HEK293 (cell line): ENCODE measurements around the gene DLGAP3.

Source experiments
- CTCF ChIA-PET: fragments of 350-600 bp; formaldehyde crosslinking; extraction: SDS; loops from one replicate; lab custom pipeline; 2021; ENCODE audit warnings: antibody characterized with exemption; lab: Yijun Ruan, JAX
- POLR2A ChIA-PET: fragments of 300-600 bp; formaldehyde crosslinking; extraction: SDS; loops from one replicate; lab custom pipeline; 2020; ENCODE audit warnings: antibody characterized with exemption, inconsistent platforms; lab: Yijun Ruan, JAX
- H3K27ac ChIP-seq: fragments of 200-500 bp; sonication (Bioruptor generic); 2 replicates; pipeline ENCODE4 v1.5.1; 2014; ENCODE audit warnings: low read depth, low read length, control low read depth, inconsistent platforms; ENCODE audit errors: extremely low read depth
- H3K36me3 ChIP-seq, 2 experiments: fragments of 200-500 bp in 1 of 2; sonication (Bioruptor generic) in 1 of 2; 1 replicate in 1 of 2; 2 replicates in 1 of 2; pipeline ENCODE4 v1.5.1; 2014 to 2017; ENCODE audit warnings: inconsistent platforms in 2 of 2, low read length in 2 of 2; ENCODE audit not compliant: control insufficient read depth in 2 of 2, insufficient read depth in 1 of 2
- H3K4me1 ChIP-seq: fragments of 200-500 bp; sonication (Bioruptor generic); 2 replicates; pipeline ENCODE4 v1.5.1; 2014; ENCODE audit warnings: mild to moderate bottlenecking, low read length, inconsistent platforms; ENCODE audit not compliant: control insufficient read depth, insufficient read depth
- H3K4me3 ChIP-seq: 2 replicates; pipeline ENCODE4 v1.5.1; 2011; ENCODE audit warnings: low read depth, mild to moderate bottlenecking, control low read depth, low read length, moderate library complexity
- H3K9me3 ChIP-seq: fragments of 200-500 bp; sonication (Bioruptor generic); 2 replicates; pipeline ENCODE4 v1.5.1; 2014; ENCODE audit warnings: low read depth, low read length, inconsistent platforms; ENCODE audit not compliant: control insufficient read depth, insufficient read depth
- HOXD13 ChIP-seq: sonication (generic); formaldehyde crosslinking; IDR thresholded peaks from 2 replicates; pipeline ENCODE4 v1.8.0; 2022; ENCODE audit warnings: missing genetic modification reagents, borderline replicate concordance
- KLF1 ChIP-seq: fragments of 450-650 bp; formaldehyde crosslinking; IDR thresholded peaks from 2 replicates; pipeline ENCODE4 v1.5.1; 2016; ENCODE audit warnings: missing biosample characterization, missing genetic modification characterization
- PRDM1 ChIP-seq: fragments of 450-650 bp; formaldehyde crosslinking; IDR thresholded peaks from 2 replicates; pipeline ENCODE4; 2016; ENCODE audit warnings: missing biosample characterization, missing genetic modification characterization
- PRDM6 ChIP-seq: fragments of 450-650 bp; formaldehyde crosslinking; IDR thresholded peaks from 2 replicates; pipeline ENCODE4 v1.5.1; 2017; ENCODE audit warnings: missing biosample characterization, missing genetic modification characterization
- REPIN1 ChIP-seq: fragments of 450-650 bp; formaldehyde crosslinking; IDR thresholded peaks from 2 replicates; pipeline ENCODE4 v1.5.1; 2017; ENCODE audit warnings: missing biosample characterization, missing genetic modification characterization, low read depth
- TCF7L2 ChIP-seq: IDR thresholded peaks from 2 replicates; pipeline ENCODE4 v1.6.1; 2011; ENCODE audit warnings: low read depth, mild to moderate bottlenecking, inconsistent platforms, low read length, moderate library complexity, borderline replicate concordance
- ZBTB48 ChIP-seq: fragments of 450-650 bp; formaldehyde crosslinking; IDR thresholded peaks from 2 replicates; pipeline ENCODE4 v1.5.1; 2016; ENCODE audit warnings: missing biosample characterization, missing genetic modification characterization
- ZEB2 ChIP-seq: fragments of 450-650 bp; formaldehyde crosslinking; IDR thresholded peaks from 2 replicates; pipeline ENCODE4 v1.5.1; 2016; ENCODE audit warnings: missing biosample characterization, missing genetic modification characterization
- ZFP37 ChIP-seq: fragments of 450-650 bp; formaldehyde crosslinking; IDR thresholded peaks from 2 replicates; pipeline ENCODE4 v1.5.1; 2016; ENCODE audit warnings: missing biosample characterization, missing genetic modification characterization
- ZIC2 ChIP-seq: fragments of 450-650 bp; formaldehyde crosslinking; IDR thresholded peaks from 2 replicates; pipeline ENCODE4 v1.5.1; 2016; ENCODE audit warnings: missing biosample characterization, missing genetic modification characterization
- ZNF114 ChIP-seq: fragments of 450-650 bp; formaldehyde crosslinking; IDR thresholded peaks from 2 replicates; pipeline ENCODE4 v1.5.0; 2017; ENCODE audit warnings: missing biosample characterization, missing genetic modification characterization
- ZNF146 ChIP-seq: fragments of 450-650 bp; formaldehyde crosslinking; IDR thresholded peaks from 2 replicates; pipeline ENCODE4 v1.5.1; 2016; ENCODE audit warnings: missing biosample characterization, missing genetic modification characterization
- ZNF175 ChIP-seq: fragments of 450-650 bp; formaldehyde crosslinking; IDR thresholded peaks from 2 replicates; pipeline ENCODE4 v1.5.1; 2016; ENCODE audit warnings: missing biosample characterization, missing genetic modification characterization
- ZNF184 ChIP-seq: fragments of 450-650 bp; IDR thresholded peaks from 2 replicates; pipeline ENCODE4 v1.5.1; 2018; ENCODE audit warnings: missing biosample characterization, mild to moderate bottlenecking, missing genetic modification characterization
- ZNF335 ChIP-seq: fragments of 450-650 bp; formaldehyde crosslinking; conservative IDR thresholded peaks from 2 replicates; pipeline ENCODE4 v1.5.1; 2016; ENCODE audit warnings: missing biosample characterization, missing genetic modification characterization
- ZNF341 ChIP-seq: fragments of 450-650 bp; formaldehyde crosslinking; IDR thresholded peaks from 2 replicates; pipeline ENCODE4; 2016; ENCODE audit warnings: low read depth, missing biosample characterization, missing genetic modification characterization
- ZNF391 ChIP-seq: fragments of 450-650 bp; formaldehyde crosslinking; IDR thresholded peaks from 2 replicates; pipeline ENCODE4 v1.5.1; 2016; ENCODE audit warnings: low read depth, missing biosample characterization, missing genetic modification characterization, borderline replicate concordance
- ZNF394 ChIP-seq: fragments of 450-650 bp; formaldehyde crosslinking; IDR thresholded peaks from 2 replicates; pipeline ENCODE4 v1.5.1; 2016; ENCODE audit warnings: missing biosample characterization, missing genetic modification characterization, mild to moderate bottlenecking, moderate library complexity, borderline replicate concordance
- ZNF433 ChIP-seq: fragments of 450-650 bp; formaldehyde crosslinking; IDR thresholded peaks from 2 replicates; pipeline ENCODE4 v1.5.1; 2016; ENCODE audit warnings: missing biosample characterization, missing genetic modification characterization, low read depth
- ZNF561 ChIP-seq: fragments of 450-650 bp; IDR thresholded peaks from 2 replicates; pipeline ENCODE4 v1.5.1; 2018; ENCODE audit warnings: missing biosample characterization, missing genetic modification characterization, borderline replicate concordance
- ZNF704 ChIP-seq: fragments of 450-650 bp; formaldehyde crosslinking; IDR thresholded peaks from 2 replicates; pipeline ENCODE4 v1.5.1; 2016; ENCODE audit warnings: missing biosample characterization, missing genetic modification characterization
- ZNF707 ChIP-seq: fragments of 450-650 bp; formaldehyde crosslinking; IDR thresholded peaks from 2 replicates; pipeline ENCODE4 v1.5.1; 2016; ENCODE audit warnings: missing biosample characterization, missing genetic modification characterization
- ZNF747 ChIP-seq: fragments of 450-650 bp; formaldehyde crosslinking; IDR thresholded peaks from 2 replicates; pipeline ENCODE4 v1.5.1; 2016; ENCODE audit warnings: missing biosample characterization, missing genetic modification characterization
- ZNF76 ChIP-seq: fragments of 450-650 bp; formaldehyde crosslinking; IDR thresholded peaks from 2 replicates; pipeline ENCODE4; 2016; ENCODE audit warnings: low read depth, missing biosample characterization, missing genetic modification characterization, borderline replicate concordance
- ZNF785 ChIP-seq: fragments of 450-650 bp; formaldehyde crosslinking; IDR thresholded peaks from 2 replicates; pipeline ENCODE4 v1.5.1; 2016; ENCODE audit warnings: missing biosample characterization, missing genetic modification characterization
- ZNF830 ChIP-seq: fragments of 450-650 bp; IDR thresholded peaks from 2 replicates; pipeline ENCODE4 v1.5.0; 2018; ENCODE audit warnings: missing biosample characterization, missing genetic modification characterization, low read depth, mild to moderate bottlenecking, moderate library complexity

Gene DLGAP3

GRCh38 chr1:34926894-34927293 lies 2.6 kb downstream of the DLGAP3 start:
- H3K36me3 ChIP-seq: no peaks in the 10 kb centered on the region
- H3K9me3 ChIP-seq: no peaks in the 10 kb centered on the region
- POLR2A ChIA-PET: no interaction called here
- no peak for TF ChIP-seq ZNF335 (tag by site-specific recombination)
- TF ChIP-seq ZNF76 (tag by site-specific recombination): no peak
- no peak for TF ChIP-seq ZNF394 (tag by site-specific recombination)
- TF ChIP-seq ZNF391: no peak
- no peak for TF ChIP-seq ZNF830 (tag by site-specific recombination)
- no peak for TF ChIP-seq ZBTB48
- no peak for TF ChIP-seq ZNF175
- TF ChIP-seq ZEB2 (tag by site-specific recombination): no peak
- TF ChIP-seq ZNF785 (tag by site-specific recombination): no peak
- no peak for TF ChIP-seq ZNF341
- no peak for TF ChIP-seq ZNF747 (tag by site-specific recombination)
- no peak for TF ChIP-seq REPIN1
- no peaks in the 10 kb centered on the region for H3K4me1 ChIP-seq
- no peak overlapping the region for H3K27ac ChIP-seq
- H3K4me3 ChIP-seq: no peak overlapping the region
- CTCF ChIA-PET: interaction anchor here (1.1 kb wide), 1 partner anchor 49 kb away, joined by 5 read pairs; no protein-coding TSS in a partner anchor

- H3K4me3 ChIP-seq: no peak overlapping the region
- TF ChIP-seq ZIC2 (tag by site-specific recombination) (no peak), TCF7L2 (no peak), PRDM1 (no peak), PRDM6 (tag by site-specific recombination) (no peak), ZNF707 (tag by site-specific recombination) (no peak), ZNF561 (tag by site-specific recombination) (no peak), HOXD13 (CRISPR knock-in tag) (no peak), ZNF184 (tag by site-specific recombination) (no peak), ZNF146 (tag by site-specific recombination) (no peak), ZNF704 (tag by site-specific recombination) (no peak), ZNF114 (tag by site-specific recombination) (no peak), KLF1 (tag by site-specific recombination) (no peak), ZNF433 (tag by site-specific recombination) (no peak), ZFP37 (no peak)
- POLR2A ChIA-PET: no interaction called here
- H3K27ac ChIP-seq: no peak overlapping the region
- CTCF ChIA-PET: interaction anchor here (0.6 kb wide), 1 partner anchor 61 kb away, joined by 3 read pairs; no protein-coding TSS in a partner anchor
- H3K4me1 ChIP-seq: no peaks in the 10 kb centered on the region
- no peaks in the 10 kb centered on the region for H3K9me3 ChIP-seq
- H3K36me3 ChIP-seq: no peaks in the 10 kb centered on the region
Measured at GRCh38 chr1:34926156-34926555, 3.3 kb downstream of the DLGAP3 start.
